HAP-1 (cell line): ENCODE results near the gene PZP.

Source experiments
- DNase-seq, 2 experiments: peaks; one replicate each; pipeline ENCODE4 v3.0.0-alpha.2; 2016 to 2020; ENCODE audit warnings: low spot score in 2 of 2
- H3K27me3 ChIP-seq: fragments of 250-450 bp; sonication (Bioruptor Pico); 2 replicates; pipeline ENCODE4 v1.5.1; 2020; ENCODE audit warnings: low read depth, mild to moderate bottlenecking, moderate library complexity
- H3K36me3 ChIP-seq: fragments of 250-450 bp; sonication (Bioruptor Pico); replicated peaks from 2 replicates; pipeline ENCODE4 v1.5.1; 2020; ENCODE audit warnings: mild to moderate bottlenecking
- H3K4me1 ChIP-seq: fragments of 250-450 bp; sonication (Bioruptor Pico); 2 replicates; pipeline ENCODE4 v1.5.1; 2020; ENCODE audit warnings: mild to moderate bottlenecking
- H3K4me3 ChIP-seq: fragments of 250-450 bp; sonication (Bioruptor Pico); 2 replicates; pipeline ENCODE4 v1.5.1; 2020; ENCODE audit warnings: mild to moderate bottlenecking, moderate library complexity
- H3K9me3 ChIP-seq: fragments of 250-450 bp; sonication (Bioruptor Pico); 2 replicates; pipeline ENCODE4 v1.5.1; 2020; ENCODE audit warnings: mild to moderate bottlenecking, moderate library complexity
- in situ Hi-C: fragments of 300-500 bp; cut with MboI; formaldehyde crosslinking; loops from 3 replicates; pipeline ENCODE4 v1.14.3; 2020; ENCODE audit warnings: low sequenced_read_pairs, inconsistent platforms, mixed read lengths

The PZP gene

DNA sequence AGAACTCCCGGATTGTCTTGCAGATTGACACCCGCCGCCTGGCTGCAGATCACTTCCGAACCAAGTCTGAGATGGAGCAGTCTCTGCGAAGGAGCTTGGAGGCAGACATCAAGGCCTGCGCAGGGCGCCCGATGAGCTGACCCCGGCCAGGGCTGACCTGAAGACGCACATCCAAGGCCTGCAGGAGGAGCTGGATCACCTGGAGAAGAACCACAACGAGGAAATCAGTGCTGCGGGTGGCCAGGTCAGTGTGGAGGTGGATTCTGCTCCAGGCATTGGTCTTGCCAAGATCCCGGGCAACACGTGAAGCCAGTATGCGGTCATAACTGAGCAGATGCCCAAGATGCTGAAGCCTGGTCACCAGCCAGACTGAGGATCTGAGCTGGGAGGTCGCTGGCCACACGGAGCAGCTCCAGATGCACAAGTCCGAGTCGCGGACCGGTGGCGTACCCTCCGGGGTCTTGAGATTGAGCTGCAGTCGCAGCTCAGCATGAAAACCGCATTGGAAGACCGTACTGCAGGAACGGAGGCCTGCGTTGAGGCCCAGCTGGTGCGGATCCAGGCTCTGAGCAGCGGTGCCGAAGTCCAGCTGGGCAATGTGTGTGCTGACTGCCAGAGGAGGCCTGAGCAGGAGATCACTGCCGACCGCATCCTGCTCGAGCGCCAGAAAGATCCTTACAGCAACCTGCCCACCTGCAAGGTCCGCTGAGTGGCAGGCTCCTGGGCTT lies 80.1 kb downstream of the PZP start:
- Histone ChIP-seq H3K4me1 (no peaks in the 10 kb centered on the region), H3K4me3 (no peak overlapping the region), H3K27me3 (no peaks in the 10 kb centered on the region), H3K36me3 (no peaks in the 10 kb centered on the region), H3K9me3 (no peaks in the 10 kb centered on the region)
- in situ Hi-C loops, result no loop called here
- no peak for DNase-seq

GRCh38 chr12:9127484-9127883 lies 80.7 kb downstream of the PZP start:
- Histone ChIP-seq H3K27me3 (no peaks in the 10 kb centered on the region), H3K9me3 (no peaks in the 10 kb centered on the region), H3K4me1 (no peaks in the 10 kb centered on the region), H3K36me3 (no peaks in the 10 kb centered on the region), H3K4me3 (no peak overlapping the region)
- no peak for DNase-seq
- in situ Hi-C loops, result no loop called here

- Histone ChIP-seq H3K9me3 (no peaks in the 10 kb centered on the region), H3K4me1 (no peaks in the 10 kb centered on the region), H3K4me3 (no peak overlapping the region), H3K36me3 (no peaks in the 10 kb centered on the region), H3K27me3 (no peaks in the 10 kb centered on the region; the same call in 1 of the 2 replicates)
- in situ Hi-C loops, result no loop called here
- no peak for DNase-seq
These were observed 83.7 kb downstream of the PZP start for GRCh38 chr12:9124383-9125031.

- Histone ChIP-seq H3K27me3 (no peaks in the 10 kb centered on the region; the same call in none of the 2 replicates), H3K4me3 (no peak overlapping the region), H3K4me1 (no peaks in the 10 kb centered on the region), H3K9me3 (no peaks in the 10 kb centered on the region), H3K36me3 (no peaks in the 10 kb centered on the region)
- in situ Hi-C loops, result no loop called here
- DNase-seq, result no peak
These were observed 84.3 kb downstream of the PZP start for GRCh38 chr12:9123781-9124382.

- DNase-seq, result no peak
- in situ Hi-C loops, result no loop called here
- H3K4me1 ChIP-seq, result no peaks in the 10 kb centered on the region
- no peaks in the 10 kb centered on the region for H3K9me3 ChIP-seq
- H3K36me3 ChIP-seq, result no peaks in the 10 kb centered on the region
- no peak overlapping the region for H3K4me3 ChIP-seq
- H3K27me3 ChIP-seq, result no peaks in the 10 kb centered on the region; the same call in none of the 2 replicates
These were observed 86.0 kb downstream of the PZP start for GRCh38 chr12:9122091-9122609.

DNA sequence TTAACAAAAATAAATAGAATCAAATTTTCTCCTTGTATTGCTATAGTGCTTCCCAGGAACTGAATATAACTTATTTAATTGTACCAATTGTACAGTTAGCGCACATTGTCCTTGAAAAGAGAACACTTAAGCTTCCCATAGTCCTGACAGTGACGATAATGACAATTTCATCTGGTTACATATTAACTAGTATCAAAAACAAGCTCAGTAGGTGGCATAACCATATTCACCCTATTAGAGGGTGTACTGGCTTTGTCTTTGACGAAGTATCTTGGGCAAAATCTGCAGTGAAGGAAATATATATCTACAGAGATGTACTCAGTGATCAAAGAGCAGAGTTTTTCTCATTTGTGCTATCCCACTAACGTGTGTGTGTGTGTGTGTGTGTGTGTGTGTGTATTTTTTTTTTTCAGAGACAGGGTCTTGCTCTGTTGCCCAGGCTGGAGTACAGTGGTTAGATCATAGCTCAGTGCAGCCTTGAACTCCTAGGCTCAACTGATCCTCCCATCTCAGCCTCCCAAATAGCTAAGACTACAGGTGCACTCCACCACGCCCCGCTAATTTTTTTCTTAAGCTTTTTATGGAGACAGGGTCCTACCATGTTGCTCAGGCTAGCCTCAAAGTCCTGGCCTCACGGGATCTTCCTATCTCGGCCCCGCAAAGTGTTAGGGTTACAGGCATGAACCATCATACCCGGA lies 87.6 kb downstream of the PZP start:
- H3K4me3 ChIP-seq, result no peak overlapping the region
- no peaks in the 10 kb centered on the region for H3K9me3 ChIP-seq
- H3K4me1 ChIP-seq, result peaks cover 2% of the 10 kb centered on the region; the same call in 1 of the 2 replicates
- no peaks in the 10 kb centered on the region for H3K36me3 ChIP-seq
- in situ Hi-C loops, result no loop called here
- no peaks in the 10 kb centered on the region; the same call in none of the 2 replicates for H3K27me3 ChIP-seq
- no peak for DNase-seq

DNA sequence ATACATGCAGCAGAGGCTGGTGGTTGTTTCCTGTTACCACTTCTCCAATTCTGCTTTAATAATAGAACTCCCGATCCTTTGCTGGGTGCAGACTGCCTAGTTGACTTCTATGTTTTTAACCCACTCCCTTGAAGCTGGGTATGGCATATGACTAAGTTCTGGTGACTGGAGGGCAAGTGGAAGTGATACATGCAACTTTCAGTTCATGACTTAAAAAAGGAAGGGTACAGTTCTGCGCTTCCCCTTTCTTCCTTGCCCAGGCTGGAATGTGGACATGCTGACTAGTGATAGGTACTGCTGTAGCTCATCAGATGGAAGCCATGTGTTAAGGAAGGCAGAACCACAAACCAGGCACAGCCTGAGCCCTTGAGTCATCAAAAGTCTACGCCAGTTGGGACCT lies 90.0 kb downstream of the PZP start:
- Histone ChIP-seq H3K9me3 (no peaks in the 10 kb centered on the region), H3K4me3 (no peak overlapping the region), H3K4me1 (peaks cover 2% of the 10 kb centered on the region; the same call in 1 of the 2 replicates), H3K27me3 (no peaks in the 10 kb centered on the region; the same call in none of the 2 replicates), H3K36me3 (no peaks in the 10 kb centered on the region)
- in situ Hi-C loops, result no loop called here
- DNase-seq, result no peak

DNA sequence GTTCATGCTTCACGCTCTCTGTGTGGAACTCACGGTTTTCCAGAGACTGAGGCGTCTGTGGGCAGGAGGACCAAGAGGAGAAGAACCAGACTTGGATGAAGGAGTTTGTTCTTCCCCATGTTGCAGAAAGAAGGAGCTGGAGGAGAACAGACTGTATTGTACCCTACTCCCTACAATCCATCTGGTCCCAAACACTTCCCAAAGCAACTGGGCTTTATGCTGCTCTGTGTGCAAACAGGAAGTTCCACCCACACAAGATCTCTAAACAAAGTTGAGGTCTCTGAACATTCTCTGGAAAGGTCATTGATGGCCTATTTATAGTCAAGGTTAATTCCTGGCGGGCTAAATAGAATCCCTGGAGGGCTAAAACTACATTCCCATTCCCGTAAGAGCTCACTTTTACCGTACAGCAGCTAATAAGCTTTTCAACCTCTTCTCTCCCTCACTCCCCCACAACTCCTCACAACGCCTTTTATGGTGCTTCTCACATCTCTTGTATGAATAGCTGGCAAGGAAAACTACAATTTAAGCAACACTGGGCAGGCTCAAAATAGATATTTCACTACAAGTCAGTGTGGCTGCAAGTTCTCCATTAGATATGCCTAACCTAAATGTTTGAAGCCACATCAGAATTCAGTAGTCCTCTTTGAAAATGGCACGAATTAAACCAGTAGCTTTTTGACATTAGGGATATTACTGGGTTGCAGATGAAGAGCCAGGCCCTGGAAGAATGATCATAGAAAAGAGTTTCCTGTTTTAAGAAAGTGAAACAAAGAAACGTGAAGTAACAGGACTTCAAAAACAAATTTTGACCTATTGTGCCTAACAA lies 92.2 kb downstream of the PZP start, which contains the start of gene A2M:
A2M (minus strand) TSS at position 189 of the 829 bp plus-strand sequence; CDS start at position 119, 70 bp downstream.
- H3K36me3 ChIP-seq, result no peaks in the 10 kb centered on the region
- no peak within 1 kb of the TSS for H3K4me3 ChIP-seq
- H3K9me3 ChIP-seq, result no peaks in the 10 kb centered on the region
- DNase-seq, result no peak
- in situ Hi-C loops, result no loop called here
- no peaks in the 10 kb centered on the region; the same call in 1 of the 2 replicates for H3K27me3 ChIP-seq
- H3K4me1 ChIP-seq, result peaks cover 2% of the 10 kb centered on the region; the same call in 1 of the 2 replicates

DNA sequence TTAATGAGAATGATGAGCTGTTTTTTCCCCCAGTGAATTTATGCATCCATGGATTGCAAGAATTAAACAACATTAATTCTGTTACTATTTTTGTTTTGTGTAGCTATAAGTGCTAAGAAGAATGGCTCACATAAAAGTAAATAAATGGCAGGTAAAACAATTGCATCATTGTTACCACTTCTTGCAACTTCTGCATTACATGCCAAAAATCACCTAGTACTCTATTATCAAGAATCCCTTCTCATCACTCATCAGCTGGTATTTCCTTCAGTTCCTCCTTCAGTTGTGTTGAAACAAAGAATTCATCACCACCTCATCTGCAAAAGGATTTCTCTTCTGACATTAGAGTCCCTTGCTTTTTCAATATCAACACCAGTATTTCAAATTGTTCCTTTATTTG lies 93.2 kb downstream of the PZP start:
- Histone ChIP-seq H3K36me3 (no peaks in the 10 kb centered on the region), H3K4me3 (no peak overlapping the region), H3K4me1 (peaks cover 2% of the 10 kb centered on the region; the same call in 1 of the 2 replicates), H3K27me3 (no peaks in the 10 kb centered on the region; the same call in 1 of the 2 replicates), H3K9me3 (no peaks in the 10 kb centered on the region)
- no peak for DNase-seq
- in situ Hi-C loops, result no loop called here

- Histone ChIP-seq H3K4me1 (peaks cover 2% of the 10 kb centered on the region; the same call in 1 of the 2 replicates), H3K9me3 (no peaks in the 10 kb centered on the region), H3K4me3 (no peak overlapping the region), H3K36me3 (no peaks in the 10 kb centered on the region), H3K27me3 (no peaks in the 10 kb centered on the region; the same call in 1 of the 2 replicates)
- in situ Hi-C loops, result no loop called here
- DNase-seq, result no peak
These were observed 94.2 kb downstream of the PZP start for GRCh38 chr12:9113987-9114309.

GRCh38 chr12:9113296-9113986 lies 94.8 kb downstream of the PZP start:
- no peaks in the 10 kb centered on the region for H3K36me3 ChIP-seq
- no peak for DNase-seq
- in situ Hi-C loops, result no loop called here
- H3K4me1 ChIP-seq, result peaks cover 2% of the 10 kb centered on the region; the same call in 1 of the 2 replicates
- no peak overlapping the region for H3K4me3 ChIP-seq
- H3K9me3 ChIP-seq, result no peaks in the 10 kb centered on the region
- H3K27me3 ChIP-seq, result no peaks in the 10 kb centered on the region; the same call in 1 of the 2 replicates

DNA sequence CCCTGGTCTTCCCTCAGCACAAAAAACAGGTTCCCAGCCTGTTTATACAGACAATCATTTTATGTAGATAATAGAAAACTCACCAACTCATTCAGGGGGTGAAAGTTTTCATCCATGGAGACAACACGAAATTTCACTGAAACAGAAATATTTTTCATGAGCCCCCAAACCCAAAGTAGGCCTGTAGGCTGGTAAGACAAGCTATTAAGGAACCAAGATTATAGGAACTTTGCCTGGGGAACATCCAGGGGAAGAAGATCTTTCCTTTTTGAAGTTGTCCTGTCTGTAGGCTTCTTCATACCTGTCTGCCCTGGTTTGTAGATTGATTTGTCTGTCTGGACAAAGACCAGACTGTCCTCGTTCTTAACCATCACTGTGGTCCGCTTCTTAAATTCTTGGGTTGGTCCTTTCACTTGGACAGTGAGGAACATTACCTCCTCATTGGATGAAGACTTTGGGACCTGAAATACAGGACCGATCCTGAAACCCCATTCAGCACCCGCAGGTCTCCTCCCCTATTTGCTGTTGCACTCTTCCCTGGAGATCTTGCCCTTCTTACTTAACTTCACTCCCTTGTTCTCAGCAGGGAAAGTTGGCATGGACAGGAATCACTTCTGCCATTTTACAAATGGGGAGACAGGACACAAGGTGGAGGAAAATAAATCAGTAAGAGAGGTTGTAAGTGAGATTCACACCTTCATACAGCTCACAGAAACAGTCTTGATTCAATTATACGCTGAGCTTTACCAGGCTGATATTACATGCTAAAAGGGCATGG lies 95.9 kb downstream of the PZP start:
- H3K27me3 ChIP-seq, result no peaks in the 10 kb centered on the region
- H3K36me3 ChIP-seq, result no peaks in the 10 kb centered on the region
- in situ Hi-C loops, result no loop called here
- H3K4me3 ChIP-seq, result no peak overlapping the region
- H3K4me1 ChIP-seq, result peaks cover 2% of the 10 kb centered on the region; the same call in 1 of the 2 replicates
- DNase-seq, result no peak
- H3K9me3 ChIP-seq, result no peaks in the 10 kb centered on the region
